Forelimb muscle (tissue), 1 donor: ENCODE data around the gene VAC14. TPM values are rescaled to one million over a fixed set of nuclear protein-coding genes. Genes with fewer than 3 reads are reported as not detected.
A peak's percentile ranks its signal among the peaks of the same experiment; 100 is the strongest.

Source experiments
- DNase-seq: peaks from one replicate; pipeline ENCODE4 v3.0.0-alpha.2; 2013; ENCODE audit warnings: low read depth
- polyA plus RNA-seq: library from polyadenylated mRNA; unstranded; fragments of 120-200 nt; gene quantifications from one replicate; pipeline ENCODE4 v1.2.1, GENCODE V29; 2013; ENCODE audit not compliant: insufficient read length

The VAC14 gene
- polyA plus RNA-seq, 1 donor = 16.4 TPM

DNA sequence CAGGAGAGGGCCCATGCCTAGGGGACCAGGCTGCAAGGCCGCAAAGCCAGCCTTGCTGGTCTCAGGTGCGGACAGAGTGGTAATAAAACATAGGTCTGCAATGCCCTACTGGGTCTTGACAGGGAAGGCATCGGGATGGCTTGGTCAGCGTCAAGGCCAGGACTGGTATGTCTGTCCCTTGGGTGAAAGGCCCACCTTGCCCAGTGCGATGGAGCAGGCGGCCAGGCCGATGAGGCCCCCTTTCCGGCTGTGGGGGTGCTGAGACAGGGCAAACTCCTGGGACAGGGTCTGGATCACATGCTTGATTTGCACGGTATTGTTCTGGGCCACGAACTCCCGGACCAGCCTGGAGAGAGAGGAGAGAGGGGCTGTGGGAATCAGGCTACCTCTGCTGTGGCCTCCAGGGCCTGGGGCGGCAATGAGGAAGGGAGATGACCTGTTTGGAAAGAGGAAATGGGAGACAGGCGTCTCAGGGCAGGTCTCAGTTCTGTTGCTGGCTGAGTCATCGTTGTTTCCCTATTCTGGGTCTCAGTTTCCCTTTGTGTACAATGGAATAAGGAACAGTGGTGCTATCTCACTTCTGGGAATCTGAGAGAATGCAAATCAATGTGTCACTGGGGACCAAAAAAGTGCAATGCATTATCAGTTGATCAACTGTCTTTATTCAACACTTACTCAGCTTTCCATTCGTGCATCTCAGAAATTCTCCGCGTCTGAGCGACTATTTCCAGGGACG is 14.8 kb downstream of the VAC14 start:
- no peak for DNase-seq

DNA sequence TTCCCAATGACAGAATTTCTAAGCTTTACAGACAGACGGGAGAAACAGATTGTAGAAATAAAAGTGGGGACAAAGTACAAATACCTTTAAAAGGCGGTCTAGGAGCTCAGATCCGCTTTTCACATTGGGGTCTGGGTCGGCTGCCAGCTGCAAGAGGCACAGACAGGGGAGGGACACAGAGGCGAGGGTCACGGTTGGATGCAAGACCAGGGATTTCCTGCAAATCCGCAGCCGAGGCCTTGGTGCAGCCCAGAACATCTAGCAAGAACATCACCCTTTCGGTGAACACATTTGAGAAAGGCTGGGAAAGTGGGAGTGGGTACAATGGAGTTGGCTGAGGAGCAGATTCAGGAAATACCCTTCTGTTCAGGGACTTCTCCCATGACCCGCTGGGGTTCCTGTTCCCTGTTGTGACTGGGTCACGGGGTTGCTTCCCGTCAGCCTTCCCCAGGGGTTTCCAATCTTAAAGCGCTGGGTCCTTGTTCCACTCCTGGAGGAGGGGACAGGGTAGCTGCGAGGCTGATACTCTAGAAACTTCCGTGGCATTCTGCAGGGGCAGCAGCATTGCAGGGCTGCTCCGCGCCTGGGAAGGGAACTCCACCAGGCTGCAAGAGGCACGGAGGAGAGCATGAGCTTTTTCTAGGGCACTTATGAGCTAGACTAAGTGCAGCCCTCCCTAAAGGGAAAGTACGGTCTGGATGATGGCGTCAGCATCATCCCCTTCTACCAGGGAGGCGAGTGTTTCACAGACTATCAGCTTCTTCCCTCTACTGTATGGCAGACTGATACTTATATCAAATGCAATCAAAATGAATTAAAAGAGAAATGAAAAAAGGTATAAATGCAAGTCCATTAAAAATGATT is 16.0 kb downstream of the VAC14 start:
- DNase-seq = no peak

DNA sequence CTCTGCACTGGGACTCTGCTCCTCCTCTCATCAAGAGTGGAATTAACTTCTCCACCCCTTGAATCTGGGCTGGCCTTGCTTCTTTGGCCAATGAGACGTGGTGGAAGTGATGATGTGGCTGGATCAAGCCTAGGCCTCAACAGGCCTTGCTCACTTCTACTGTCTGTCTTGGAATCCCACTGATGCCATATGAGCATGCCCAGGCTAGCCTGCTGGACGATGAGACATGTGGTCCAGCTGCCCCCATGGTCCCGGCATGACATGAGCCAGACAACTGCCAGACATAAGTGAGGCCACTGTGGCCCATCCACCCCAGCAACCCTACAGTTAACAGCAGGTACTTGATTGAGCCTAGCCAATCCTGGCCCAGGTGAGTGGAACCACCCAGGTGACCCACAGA is 18.7 kb downstream of the VAC14 start:
- no peak for DNase-seq

DNA sequence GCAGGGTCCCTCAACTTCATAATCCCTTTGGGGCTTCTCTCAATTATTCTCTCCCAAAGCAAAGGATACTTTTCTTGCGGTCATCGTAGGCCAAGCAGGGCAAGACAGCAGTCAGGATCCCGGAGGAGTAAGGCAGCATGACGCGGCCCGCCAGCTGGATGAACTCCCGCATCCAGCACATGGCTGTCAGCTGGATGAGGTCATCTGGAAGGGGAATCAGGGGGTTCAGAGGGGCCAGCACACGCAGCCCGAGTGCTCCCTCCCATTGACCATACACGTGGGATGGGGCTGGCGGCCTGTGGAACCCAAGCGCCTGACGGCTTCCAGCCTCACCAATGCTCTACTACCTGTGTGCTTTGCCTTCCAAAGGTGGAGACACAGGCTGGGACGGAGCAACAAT is 19.2 kb downstream of the VAC14 start:
- no peak for DNase-seq

DNA sequence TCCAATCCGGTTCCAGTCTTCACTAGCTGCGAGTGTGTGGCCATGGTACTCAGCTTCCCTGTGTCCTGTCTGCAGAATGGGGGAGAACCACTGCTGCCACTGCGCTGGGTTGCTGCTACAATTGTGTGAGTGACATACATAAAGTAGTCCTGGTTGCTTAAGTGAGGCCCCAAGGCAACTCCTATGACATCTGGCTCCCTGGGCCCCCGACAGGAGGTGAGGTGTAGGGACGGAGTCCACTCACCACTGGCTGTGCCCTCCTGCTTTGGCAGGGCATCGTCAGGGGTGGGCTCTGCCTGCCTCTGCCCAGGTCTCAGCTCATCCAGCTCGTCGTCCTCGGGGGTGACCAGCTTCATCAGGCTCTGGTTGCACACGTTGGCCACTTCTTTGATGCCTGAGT is 20.4 kb downstream of the VAC14 start:
- no peak for DNase-seq

DNA sequence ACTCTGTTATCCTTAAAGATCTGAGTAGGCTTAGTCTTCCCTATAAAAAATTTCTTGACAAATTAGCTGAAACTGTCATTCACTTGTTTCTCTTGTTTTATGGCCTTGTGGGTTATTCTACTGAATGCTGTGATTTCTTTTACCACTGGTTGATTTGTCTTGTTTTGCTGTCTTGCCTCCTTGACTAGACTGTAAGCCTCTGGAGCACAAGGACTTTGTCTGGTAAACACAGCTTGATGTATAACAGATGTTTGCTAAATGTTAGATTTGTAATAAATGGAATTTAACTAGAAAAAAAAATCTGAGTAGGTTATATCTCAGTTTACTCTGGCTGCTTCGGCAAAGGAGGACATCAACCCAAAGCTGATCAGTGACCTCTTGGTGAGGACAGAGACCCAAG is 21.6 kb downstream of the VAC14 start:
- no peak for DNase-seq

DNA sequence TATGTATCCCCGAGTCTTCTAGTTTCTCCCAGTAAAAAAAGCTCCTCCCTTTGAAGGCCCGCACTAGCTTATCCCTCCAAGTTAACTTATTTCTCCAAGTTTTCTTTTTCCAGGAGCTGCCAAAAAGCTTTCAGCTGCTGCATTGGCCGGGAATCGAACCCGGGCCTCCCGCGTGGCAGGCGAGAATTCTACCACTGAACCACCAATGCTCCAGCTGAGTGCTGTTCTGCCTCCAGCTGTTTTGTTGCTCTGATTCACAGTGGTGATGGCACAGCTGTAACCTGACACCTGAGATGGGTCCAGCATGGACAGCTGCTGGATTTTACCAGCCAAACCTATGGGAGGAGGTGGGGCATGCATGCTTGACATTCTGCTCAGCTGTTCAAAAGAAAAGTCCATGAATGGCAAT is 22.1 kb downstream of the VAC14 start:
- peak; percentile 65 for DNase-seq

DNA sequence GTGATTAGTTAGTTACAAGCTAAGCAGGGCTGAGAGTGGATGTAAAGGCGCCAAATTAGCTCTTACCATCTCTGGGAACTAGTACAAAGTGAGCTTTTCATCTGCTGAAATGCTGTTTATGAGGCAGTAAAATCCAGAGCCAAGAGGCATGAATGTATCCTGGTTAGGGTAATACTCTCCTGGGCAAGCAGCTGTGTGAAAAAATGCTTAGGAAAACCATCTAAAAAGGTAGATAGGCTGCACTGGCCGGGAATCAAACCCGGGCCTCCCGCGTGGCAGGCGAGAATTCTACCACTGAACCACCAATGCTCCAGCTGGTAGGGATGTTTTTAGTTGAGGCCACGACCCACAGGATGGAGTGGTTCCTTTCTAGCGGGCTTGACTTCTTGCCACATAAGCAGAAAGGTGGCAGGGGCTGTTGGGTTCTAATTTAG is 23.0 kb downstream of the VAC14 start:
- no peak for DNase-seq

DNA sequence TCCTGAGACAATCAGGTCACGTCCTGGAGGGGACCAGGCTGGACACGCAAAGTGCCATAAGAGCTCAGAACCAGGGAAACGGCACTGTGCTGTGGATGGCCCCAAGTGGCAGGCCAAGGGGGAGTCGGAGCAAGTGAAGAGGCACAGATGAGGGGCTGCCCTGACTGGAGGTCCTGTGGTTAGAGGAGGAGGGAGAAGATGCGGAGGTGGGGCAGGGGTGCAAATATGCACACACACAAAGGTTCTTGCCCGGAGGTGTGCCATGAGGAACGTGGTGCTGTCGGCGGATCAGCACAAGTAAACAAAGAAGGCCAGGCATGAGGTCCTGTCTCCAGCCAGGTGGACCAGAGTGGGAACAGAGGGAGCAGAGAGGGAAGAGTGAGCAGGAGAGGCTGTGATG is 23.5 kb downstream of the VAC14 start:
- no peak for DNase-seq

DNA sequence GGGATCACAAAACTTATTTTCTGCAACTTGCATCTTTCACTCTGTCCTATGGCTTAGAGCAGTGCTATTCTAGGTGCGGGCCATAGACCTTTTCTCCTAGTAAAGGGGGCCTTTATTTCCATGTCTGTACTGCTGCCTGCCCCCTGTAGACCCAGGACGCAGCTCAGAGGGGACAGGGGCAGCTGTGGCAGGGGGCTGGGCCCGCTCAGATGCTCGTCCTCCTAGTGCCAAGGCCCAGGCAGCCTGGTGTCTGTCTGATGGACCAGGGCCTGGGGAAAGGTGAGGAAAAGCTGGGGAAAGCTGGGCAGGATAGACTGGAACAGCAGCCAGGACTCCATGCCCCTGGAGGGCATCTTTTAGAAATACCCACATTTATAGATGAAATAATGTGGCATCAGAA is 25.6 kb downstream of the VAC14 start:
- DNase-seq = no peak

DNA sequence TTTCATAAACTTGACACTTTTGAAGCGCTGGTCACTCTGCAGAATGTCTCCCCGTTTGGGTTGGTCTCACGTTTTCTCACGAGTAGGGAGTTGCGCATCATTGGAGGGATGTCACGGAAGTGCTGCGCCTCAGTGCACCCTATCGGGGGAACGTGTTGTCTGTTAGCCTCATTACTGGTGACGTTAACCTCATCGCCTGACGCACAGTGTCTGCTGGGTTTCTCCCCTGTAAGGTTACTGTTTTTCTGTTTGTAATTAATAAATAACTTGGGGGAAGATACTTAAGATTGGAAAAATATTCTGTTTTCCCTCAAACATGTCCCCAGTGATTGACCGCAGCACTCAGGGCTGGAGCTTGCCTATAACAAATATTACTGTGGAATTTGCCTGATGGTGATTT is 26.7 kb downstream of the VAC14 start:
- no peak for DNase-seq

DNA sequence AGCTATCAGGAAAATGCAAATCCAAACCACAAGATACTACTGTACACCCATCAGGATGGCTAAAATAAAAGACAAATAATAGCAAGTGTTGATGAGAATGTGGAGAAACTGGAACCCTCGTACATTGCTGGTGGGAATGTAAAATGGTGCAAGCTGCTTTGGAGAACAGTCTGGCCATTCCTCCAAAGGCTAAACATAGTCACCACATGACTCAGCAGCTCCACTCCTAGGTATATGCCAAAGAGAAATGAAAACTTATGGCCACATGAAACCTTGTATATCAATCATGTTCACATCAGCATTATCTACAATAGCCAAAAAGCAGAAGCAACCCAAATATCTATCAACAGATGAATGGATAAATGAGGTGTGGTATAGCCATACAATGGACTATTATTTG is 28.5 kb downstream of the VAC14 start:
- no peak for DNase-seq

DNA sequence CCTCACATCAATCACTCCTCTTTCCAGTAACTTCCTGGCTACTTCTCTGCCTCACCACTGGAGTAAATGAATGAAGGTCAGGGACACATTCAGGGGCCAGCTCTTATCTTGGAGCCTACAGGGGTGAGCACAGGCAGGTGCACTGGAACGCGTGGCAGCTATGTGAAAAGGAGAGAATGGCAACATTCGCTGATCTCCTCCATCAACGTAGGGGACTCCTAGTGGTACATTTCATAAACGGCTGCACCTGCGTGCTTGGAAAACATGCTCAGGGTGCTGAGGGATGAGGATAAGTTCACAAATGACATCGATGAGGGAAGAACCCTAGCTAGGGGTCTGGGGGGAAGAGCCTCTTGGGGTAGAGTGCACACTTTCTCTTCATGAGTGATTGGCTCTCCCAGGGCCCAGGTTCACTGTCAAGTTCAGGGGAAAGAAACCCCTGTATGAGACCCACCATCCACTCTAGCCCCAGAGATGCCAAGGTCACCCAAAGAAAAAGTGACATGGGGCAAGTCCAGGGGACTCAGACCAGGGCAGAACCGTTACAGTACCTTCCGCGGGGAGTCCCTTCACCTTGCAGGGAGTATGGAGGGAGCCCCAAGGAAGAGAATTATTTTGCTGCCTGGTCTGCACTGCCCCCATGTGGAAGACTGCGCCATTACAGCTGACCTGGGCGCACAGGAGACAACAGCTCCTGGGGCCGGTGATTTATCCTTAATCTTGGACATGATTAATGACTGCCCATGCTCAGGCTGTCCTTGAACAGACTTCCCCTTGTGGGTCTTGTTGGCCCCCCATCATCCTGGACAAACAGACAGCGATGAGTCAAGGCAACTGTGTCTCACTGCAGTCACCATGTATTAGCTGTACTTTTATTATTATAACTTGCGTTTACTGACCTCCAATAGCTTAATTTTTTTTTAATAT is 30.1 kb downstream of the VAC14 start:
- no peak for DNase-seq

DNA sequence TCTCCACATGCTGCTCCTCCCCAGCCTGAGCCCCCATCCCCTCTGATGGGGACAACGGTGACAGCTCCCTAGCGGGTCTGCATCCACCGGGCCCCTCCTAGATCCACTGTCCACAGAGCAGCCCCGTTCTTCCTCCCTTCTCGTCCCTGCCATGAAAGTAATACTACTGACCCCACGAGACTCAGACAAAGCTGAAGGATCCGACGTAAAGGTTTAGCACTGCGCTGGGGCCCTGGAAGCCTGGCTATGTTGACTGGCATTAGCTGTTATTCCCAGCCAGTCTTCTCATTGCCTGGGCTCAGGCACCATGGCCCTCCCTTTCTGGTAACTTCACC is 30.7 kb downstream of the VAC14 start:
- no peak for DNase-seq

DNA sequence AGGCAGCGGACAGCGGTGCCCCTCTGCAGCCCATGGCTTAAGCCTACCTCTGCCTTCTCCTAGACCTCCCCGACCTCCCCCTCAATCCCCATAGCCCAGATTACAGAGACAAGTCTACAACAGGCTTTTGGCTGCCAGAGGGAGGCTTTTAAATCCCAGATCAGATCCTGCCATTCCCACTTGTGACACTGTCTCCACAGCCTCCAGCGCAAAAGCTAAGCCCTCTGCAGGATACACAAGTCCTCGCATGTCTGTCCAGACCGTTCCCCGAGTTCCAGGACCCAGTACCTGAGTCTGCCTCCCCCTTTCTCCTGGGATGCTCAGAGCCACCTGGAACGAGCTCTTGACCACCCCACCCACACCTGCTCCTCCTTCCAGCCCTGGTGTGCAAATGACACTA is 31.2 kb downstream of the VAC14 start:
- no peak for DNase-seq

DNA sequence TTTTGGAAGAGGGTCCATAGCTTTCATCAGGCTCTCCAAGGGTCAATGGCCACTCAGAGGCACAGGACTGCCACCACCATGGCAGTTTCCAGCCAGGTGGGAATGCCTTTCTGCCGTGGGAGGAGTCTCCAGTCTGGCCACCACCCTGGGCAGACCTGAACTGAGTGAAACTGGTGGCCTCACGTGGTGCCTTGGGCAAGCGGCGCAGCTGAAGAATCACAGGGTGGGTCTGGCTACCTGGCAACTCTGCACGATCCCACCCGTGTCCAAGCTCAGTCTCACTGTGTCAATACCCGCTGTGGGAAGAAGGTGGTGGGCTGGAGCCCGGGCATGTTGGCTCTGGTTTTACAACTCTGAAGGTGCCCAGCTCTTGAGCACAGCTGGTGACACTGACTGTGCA is 31.8 kb downstream of the VAC14 start:
- DNase-seq = no peak

DNA sequence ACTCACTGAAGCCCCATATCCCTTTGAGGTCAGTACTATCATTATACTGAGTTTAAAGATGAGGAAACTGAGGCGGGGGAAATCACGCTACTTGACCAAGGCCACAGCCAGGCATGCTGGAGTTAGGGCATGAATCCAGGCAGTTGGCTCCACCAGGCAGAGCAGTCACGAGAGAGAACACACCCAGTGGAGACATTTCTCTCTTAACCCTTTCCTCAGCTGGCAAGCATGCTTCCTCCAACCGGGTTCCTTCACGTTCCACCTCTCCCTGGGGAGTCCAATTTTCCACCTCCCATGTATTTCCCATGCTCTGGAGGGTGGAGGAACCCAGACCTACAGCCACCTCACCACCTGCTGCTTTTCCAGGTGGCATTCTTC is 32.8 kb downstream of the VAC14 start:
- no peak for DNase-seq

DNA sequence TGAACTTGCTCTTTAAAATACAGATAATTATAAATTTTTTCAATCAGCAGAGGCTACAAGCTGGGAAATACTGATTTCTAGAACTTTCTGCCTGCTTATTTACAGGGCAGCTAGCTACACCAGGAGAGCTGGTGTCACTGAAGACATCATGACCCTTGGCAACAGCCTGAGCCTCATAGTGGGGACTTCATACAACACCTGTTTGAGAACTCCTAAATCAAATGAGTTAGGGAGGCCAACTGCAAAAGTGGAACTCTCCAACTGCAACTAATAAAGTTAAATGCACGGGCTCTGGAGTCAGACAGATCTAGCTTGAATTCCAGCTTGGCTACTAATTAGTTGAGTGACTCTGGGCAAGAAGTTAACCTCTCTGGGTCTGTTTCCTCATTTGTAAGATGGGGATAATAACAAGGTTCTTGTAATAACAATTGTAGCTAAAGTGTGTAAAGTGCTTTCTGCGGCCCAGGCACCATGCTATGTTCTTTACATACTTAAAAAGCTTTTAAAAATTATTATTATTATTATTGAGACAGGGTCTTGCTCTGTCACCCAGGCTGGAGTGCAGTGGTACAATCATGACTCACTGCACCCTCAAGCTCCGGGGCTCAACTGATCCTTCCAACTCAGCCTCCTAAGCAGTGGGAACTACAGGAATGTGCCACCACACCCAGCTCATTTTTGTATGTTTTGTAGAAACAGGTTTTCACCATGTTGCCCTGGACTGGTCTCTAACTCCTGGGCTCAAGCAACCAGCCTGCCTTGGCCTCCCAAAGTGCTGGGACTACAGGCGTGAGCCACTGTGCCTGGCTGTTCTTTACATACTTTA is 33.4 kb downstream of the VAC14 start:
- DNase-seq = no peak

DNA sequence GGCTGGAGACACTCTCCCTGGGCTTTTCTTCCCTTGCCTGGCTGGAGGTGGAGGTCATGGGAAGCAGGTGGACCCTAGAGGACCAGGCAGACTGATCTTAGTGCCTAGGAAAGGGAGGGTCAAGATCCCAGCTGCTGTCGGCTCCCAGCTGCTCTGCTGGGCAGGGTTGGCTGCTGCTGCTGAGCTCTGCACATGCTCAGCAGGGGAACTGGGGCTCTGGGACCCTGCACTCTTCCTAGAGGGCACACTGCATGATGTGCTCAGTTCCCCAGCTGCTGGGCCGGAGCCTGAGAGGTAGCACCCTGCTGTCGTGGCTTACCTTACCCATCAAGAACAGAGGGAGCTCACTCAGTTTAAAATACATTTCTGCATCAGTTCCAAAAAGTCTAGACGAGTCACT is 34.3 kb downstream of the VAC14 start:
- DNase-seq = no peak

DNA sequence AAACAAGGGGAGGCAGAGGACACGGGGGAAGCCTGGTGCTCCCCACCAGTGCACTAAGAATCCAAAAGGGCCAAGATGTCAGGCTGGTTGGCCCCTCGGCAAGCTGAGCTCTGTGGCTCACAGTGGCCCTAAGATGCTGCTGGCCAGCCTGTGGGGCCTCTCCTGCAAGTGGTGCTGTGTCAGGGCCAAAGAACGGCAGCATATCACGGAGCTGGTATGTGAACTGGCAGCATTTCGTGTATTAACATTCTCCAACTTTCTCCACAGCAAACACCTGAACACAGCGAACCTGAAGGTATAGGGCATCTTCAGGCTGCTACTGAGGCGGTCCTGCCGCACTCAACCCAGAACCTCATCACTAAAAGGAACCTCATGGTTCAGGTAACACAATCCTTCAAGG is 34.8 kb downstream of the VAC14 start:
- DNase-seq = no peak

DNA sequence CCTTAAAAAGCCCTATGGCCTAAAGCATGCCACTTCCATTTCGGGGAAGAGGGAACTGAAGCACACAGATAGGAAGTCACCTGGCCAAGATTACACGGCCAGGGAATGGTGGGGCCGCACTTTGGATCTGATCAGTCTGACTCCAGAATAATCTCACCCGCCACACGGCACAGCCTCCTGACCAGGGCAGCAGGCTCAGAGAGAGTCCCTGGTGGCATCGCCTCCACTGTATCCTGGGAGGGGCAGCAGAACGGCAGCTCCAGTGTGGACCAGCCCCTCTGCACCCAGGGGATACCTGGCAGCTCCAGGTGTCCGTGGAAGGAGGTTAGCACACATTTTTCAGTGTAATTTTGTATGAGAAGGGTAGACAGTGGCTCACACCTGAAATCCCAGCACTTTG is 35.5 kb downstream of the VAC14 start:
- DNase-seq = no peak
